Mesothelial cell of epicardium (in vitro differentiated cells): Measurements from ENCODE around the gene NUBPL. TPM values are rescaled to one million over a fixed set of nuclear protein-coding genes. Genes with fewer than 3 reads are reported as not detected.

Source experiments
- DNase-seq, 2 experiments: peaks; one replicate each; pipeline ENCODE4 v3.0.0; 2021; ENCODE audit warnings: low spot score in 2 of 2; ENCODE audit not compliant: unreplicated experiment in 2 of 2
- H3K27ac Mint-ChIP-seq: 2 replicates; pipeline ENCODE4 v1.8.0; 2021; ENCODE audit warnings: mixed read lengths
- H3K27me3 Mint-ChIP-seq: 2 replicates; pipeline ENCODE4 v1.8.0; 2021; ENCODE audit warnings: low read depth, mixed read lengths
- H3K36me3 Mint-ChIP-seq: 2 replicates; pipeline ENCODE4 v1.8.0; 2021; ENCODE audit warnings: mixed read lengths
- H3K4me1 Mint-ChIP-seq: 2 replicates; pipeline ENCODE4 v1.8.0; 2021; ENCODE audit warnings: mixed read lengths
- H3K4me3 Mint-ChIP-seq: 2 replicates; pipeline ENCODE4 v1.8.0; 2021; ENCODE audit warnings: mild to moderate bottlenecking, moderate library complexity, mixed read lengths
- H3K9me3 Mint-ChIP-seq: 2 replicates; pipeline ENCODE4 v1.8.0; 2021; ENCODE audit warnings: mixed read lengths
- CTCF ChIP-seq: fragments of 200-600 bp; sonication (generic); IDR thresholded peaks from one replicate; pipeline ENCODE4 v1.5.0; 2021; ENCODE audit warnings: antibody characterized with exemption; ENCODE audit not compliant: unreplicated experiment
- total RNA-seq: library from RNA; stranded (reverse); gene quantifications from 3 replicates; pipeline ENCODE4 v1.2.1, GENCODE V29; 2021

The NUBPL gene
- total RNA-seq, 1 donor from 2014 or later: 19.7 TPM

- no peak overlapping the region for H3K4me3 Mint-ChIP-seq
- no peak for DNase-seq
- H3K4me1 Mint-ChIP-seq: peaks cover 4% of the 10 kb centered on the region
- TF ChIP-seq CTCF: no peak
- no peaks in the 10 kb centered on the region for H3K36me3 Mint-ChIP-seq
- H3K27me3 Mint-ChIP-seq: no peaks in the 10 kb centered on the region
- H3K27ac Mint-ChIP-seq: no peak overlapping the region
- H3K9me3 Mint-ChIP-seq: peaks cover 19% of the 10 kb centered on the region
Observed at GRCh38 chr14:31876741-31877140, 315.5 kb downstream of the NUBPL start.

- Mint-ChIP-seq H3K27me3 (no peaks in the 10 kb centered on the region), H3K9me3 (peaks cover 15% of the 10 kb centered on the region), H3K27ac (peak overlapping the region; percentile 69), H3K4me3 (no peak overlapping the region), H3K36me3 (no peaks in the 10 kb centered on the region), H3K4me1 (peaks cover 4% of the 10 kb centered on the region)
- no peak for TF ChIP-seq CTCF
- DNase-seq: no peak
Observed at GRCh38 chr14:31877255-31877798, 316.1 kb downstream of the NUBPL start.

GRCh38 chr14:31879661-31880348, 318.6 kb downstream of the NUBPL start:
- Mint-ChIP-seq H3K9me3 (peaks cover 5% of the 10 kb centered on the region), H3K4me1 (peaks cover 4% of the 10 kb centered on the region), H3K4me3 (no peak overlapping the region), H3K27me3 (no peaks in the 10 kb centered on the region), H3K36me3 (no peaks in the 10 kb centered on the region), H3K27ac (no peak overlapping the region)
- DNase-seq: no peak
- no peak for TF ChIP-seq CTCF

- Mint-ChIP-seq H3K27me3 (no peaks in the 10 kb centered on the region), H3K4me3 (no peak overlapping the region), H3K9me3 (no peaks in the 10 kb centered on the region), H3K36me3 (no peaks in the 10 kb centered on the region), H3K27ac (no peak overlapping the region), H3K4me1 (peaks cover 4% of the 10 kb centered on the region)
- no peak for DNase-seq
- no peak for TF ChIP-seq CTCF
Observed at GRCh38 chr14:31880935-31881334, 319.7 kb downstream of the NUBPL start.

- no peak overlapping the region for H3K27ac Mint-ChIP-seq
- no peaks in the 10 kb centered on the region for H3K9me3 Mint-ChIP-seq
- no peaks in the 10 kb centered on the region for H3K36me3 Mint-ChIP-seq
- peaks cover 4% of the 10 kb centered on the region for H3K4me1 Mint-ChIP-seq
- H3K27me3 Mint-ChIP-seq: no peaks in the 10 kb centered on the region
- DNase-seq: no peak
- H3K4me3 Mint-ChIP-seq: no peak overlapping the region
- no peak for TF ChIP-seq CTCF
Observed at GRCh38 chr14:31881531-31882310, 320.5 kb downstream of the NUBPL start.
